Dermis blood vessel endothelial cell (primary cell): ENCODE measurements around the gene LTBP4. TPM values are rescaled to one million over a fixed set of nuclear protein-coding genes. Genes with fewer than 3 reads are reported as not detected.

ENCODE experiments used
- DNase-seq: peaks from one replicate; pipeline ENCODE4 v3.0.0; 2010
- total RNA-seq: library from RNA; depleted of rRNA; stranded (reverse); fragments of >200 nt; gene quantifications from 2 replicates; pipeline ENCODE4 v1.2.3, GENCODE V29; 2014

LTBP4 gene
- total RNA-seq, 1 donor from 2014 or later = 16.8 TPM

- DNase-seq = no peak
These were observed 3.8 kb upstream of the LTBP4 start for GRCh38 chr19:40597329-40597838.

GRCh38 chr19:40598121-40598917 is 2.9 kb upstream of the LTBP4 start:
- peak; percentile 89 for DNase-seq

GRCh38 chr19:40598918-40599307 is 2.3 kb upstream of the LTBP4 start:
- no peak for DNase-seq

GRCh38 chr19:40599331-40599901 is 1.8 kb upstream of the LTBP4 start:
- DNase-seq = no peak

GRCh38 chr19:40599902-40600569 is 1.1 kb upstream of the LTBP4 start:
- DNase-seq = no peak

- no peak for DNase-seq
These were observed 517 bp upstream of the LTBP4 start for GRCh38 chr19:40600570-40601133.

GRCh38 chr19:40603071-40603388 is 1.9 kb downstream of the LTBP4 start:
- no peak for DNase-seq

GRCh38 chr19:40603389-40604170 is 2.4 kb downstream of the LTBP4 start:
- peak; percentile 91 for DNase-seq

GRCh38 chr19:40604171-40604646 is 3.0 kb downstream of the LTBP4 start:
- no peak for DNase-seq

- DNase-seq = no peak
These were observed 3.6 kb downstream of the LTBP4 start for GRCh38 chr19:40604647-40605215.

GRCh38 chr19:40605216-40605971 is 4.2 kb downstream of the LTBP4 start:
- peak; percentile 52 for DNase-seq

GRCh38 chr19:40607311-40608239 is 6.4 kb downstream of the LTBP4 start:
- DNase-seq = no peak

GRCh38 chr19:40608240-40608621 is 7.1 kb downstream of the LTBP4 start:
- no peak for DNase-seq

GRCh38 chr19:40608957-40609356 is 7.8 kb downstream of the LTBP4 start:
- DNase-seq = no peak

GRCh38 chr19:40609561-40610395 is 8.6 kb downstream of the LTBP4 start:
- peak; percentile 56 for DNase-seq

- DNase-seq = no peak
These were observed 9.4 kb downstream of the LTBP4 start for GRCh38 chr19:40610396-40611064.

GRCh38 chr19:40611096-40611495 is 9.9 kb downstream of the LTBP4 start:
- DNase-seq = no peak

- DNase-seq = no peak
These were observed 10.9 kb downstream of the LTBP4 start for GRCh38 chr19:40611900-40612698.
